SJSA1 (cell line): ENCODE data around the gene FST. TPM values are rescaled to one million over a fixed set of nuclear protein-coding genes. Genes with fewer than 3 reads are reported as not detected.

ENCODE experiments used
- DNase-seq, 2 experiments: peaks; one replicate each; pipeline ENCODE4 v3.0.0-alpha.2; 2015 to 2020; ENCODE audit warnings: low spot score in 2 of 2, low read depth in 1 of 2
- H3K27ac ChIP-seq: fragments of 250-450 bp; sonication (Bioruptor Pico); 2 replicates; pipeline ENCODE4 v1.5.1; 2020; ENCODE audit warnings: mild to moderate bottlenecking, moderate library complexity
- H3K27me3 ChIP-seq: fragments of 250-450 bp; sonication (Bioruptor Pico); replicated peaks from 2 replicates; pipeline ENCODE4 v1.5.1; 2020; ENCODE audit warnings: mild to moderate bottlenecking, moderate library complexity
- H3K36me3 ChIP-seq: fragments of 250-450 bp; sonication (Bioruptor Pico); 2 replicates; pipeline ENCODE4 v1.5.1; 2020; ENCODE audit warnings: mild to moderate bottlenecking
- H3K4me1 ChIP-seq: fragments of 250-450 bp; sonication (Bioruptor Pico); replicated peaks from 2 replicates; pipeline ENCODE4 v1.6.1; 2021; ENCODE audit warnings: mild to moderate bottlenecking
- H3K4me3 ChIP-seq: fragments of 250-450 bp; sonication (Bioruptor Pico); 2 replicates; pipeline ENCODE4 v1.5.1; 2020; ENCODE audit warnings: mild to moderate bottlenecking
- H3K9me3 ChIP-seq: fragments of 250-450 bp; sonication (Bioruptor Pico); replicated peaks from 2 replicates; pipeline ENCODE4 v1.5.1; 2020; ENCODE audit warnings: mild to moderate bottlenecking
- total RNA-seq: library from RNA; depleted of rRNA; stranded (reverse); fragments of >200 nt; shearing (Covaris generic); gene quantifications from 2 replicates; pipeline ENCODE4 v1.2.3, GENCODE V29; 2014

FST gene
- total RNA-seq, 1 experiment from 2014 or later = 11.5 TPM

DNA sequence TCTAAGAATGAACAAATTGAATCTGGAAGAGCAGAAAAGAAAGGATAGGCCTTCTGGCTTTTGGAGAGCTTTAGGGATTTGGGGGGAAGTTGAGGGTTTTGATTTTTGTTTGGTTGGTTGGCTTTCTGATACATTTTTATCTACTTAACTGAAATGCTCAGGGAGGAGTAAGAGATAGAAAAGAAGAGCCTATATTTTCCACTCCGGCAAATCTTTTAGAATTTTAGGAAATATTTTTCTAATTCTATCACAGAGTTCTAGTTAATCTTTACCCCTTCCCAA lies 25.8 kb upstream of the FST start:
- Histone ChIP-seq H3K27me3 (0 out of 2 replicates have a peak, but pooled peaks cover 4% of the 10 kb centered on the region), H3K4me3 (no peak overlapping the region), H3K4me1 (no peaks in the 10 kb centered on the region), H3K36me3 (no peaks in the 10 kb centered on the region), H3K27ac (no peak overlapping the region), H3K9me3 (no peaks in the 10 kb centered on the region)
- DNase-seq = no peak

DNA sequence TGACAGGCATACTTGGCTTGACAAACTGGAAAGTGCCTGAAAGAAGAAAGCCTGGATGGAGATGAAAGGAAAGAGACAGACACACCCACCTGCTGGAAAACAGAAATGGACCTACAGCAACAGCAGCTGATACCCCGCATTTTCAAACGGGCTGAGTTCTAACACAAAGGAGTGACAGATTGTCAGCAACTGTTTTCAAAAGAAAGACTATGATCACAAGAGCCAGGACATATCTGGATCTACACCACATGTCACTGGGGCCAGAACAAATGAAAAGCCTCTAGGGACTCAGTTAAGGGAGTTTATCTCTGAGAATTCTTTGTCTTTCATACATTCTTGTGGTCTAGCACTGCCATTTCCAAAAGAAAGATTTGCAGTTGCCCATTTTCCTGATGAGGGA lies 24.1 kb upstream of the FST start:
- DNase-seq = no peak
- no peaks in the 10 kb centered on the region for H3K36me3 ChIP-seq
- H3K9me3 ChIP-seq = no peaks in the 10 kb centered on the region
- H3K27me3 ChIP-seq = 0 out of 2 replicates have a peak, but pooled peaks cover 4% of the 10 kb centered on the region
- H3K4me1 ChIP-seq = no peaks in the 10 kb centered on the region
- H3K27ac ChIP-seq = no peak overlapping the region
- H3K4me3 ChIP-seq = no peak overlapping the region

DNA sequence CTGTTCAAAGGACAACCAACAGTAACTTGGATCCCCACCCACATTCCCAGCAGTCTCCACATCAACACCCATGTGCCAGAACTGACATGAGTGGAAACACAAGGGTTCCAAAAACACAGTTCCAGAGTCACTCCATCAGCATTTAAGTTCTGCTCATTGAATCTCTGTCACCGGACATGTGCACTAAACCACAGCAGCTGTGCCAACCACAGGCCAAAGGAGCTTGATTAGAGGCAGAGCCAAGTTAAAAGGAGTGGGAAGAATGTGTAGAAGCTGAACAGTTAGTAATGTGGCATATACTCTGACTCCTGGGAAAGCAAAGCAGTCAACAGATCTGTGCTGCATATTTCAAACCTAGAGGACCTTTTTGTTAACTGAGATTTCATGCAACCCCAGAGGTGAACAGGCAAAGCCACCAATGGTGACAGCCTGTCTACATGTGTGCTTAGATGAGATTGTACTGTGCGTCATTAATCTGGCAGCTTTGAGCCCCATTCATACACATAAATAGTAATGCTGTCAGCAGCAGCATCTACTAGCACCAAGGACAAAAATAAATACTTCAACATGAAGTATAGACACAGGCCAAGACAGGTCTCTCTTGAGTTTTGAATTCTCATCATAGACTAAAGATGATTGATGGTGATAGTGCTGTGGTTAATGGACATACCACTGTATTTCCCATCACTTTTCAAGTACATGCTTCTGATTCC lies 16.4 kb upstream of the FST start:
- DNase-seq = no peak
- no peaks in the 10 kb centered on the region for H3K9me3 ChIP-seq
- no peaks in the 10 kb centered on the region for H3K4me1 ChIP-seq
- no peaks in the 10 kb centered on the region for H3K36me3 ChIP-seq
- no peak overlapping the region for H3K27ac ChIP-seq
- no peaks in the 10 kb centered on the region for H3K27me3 ChIP-seq
- no peak overlapping the region for H3K4me3 ChIP-seq

DNA sequence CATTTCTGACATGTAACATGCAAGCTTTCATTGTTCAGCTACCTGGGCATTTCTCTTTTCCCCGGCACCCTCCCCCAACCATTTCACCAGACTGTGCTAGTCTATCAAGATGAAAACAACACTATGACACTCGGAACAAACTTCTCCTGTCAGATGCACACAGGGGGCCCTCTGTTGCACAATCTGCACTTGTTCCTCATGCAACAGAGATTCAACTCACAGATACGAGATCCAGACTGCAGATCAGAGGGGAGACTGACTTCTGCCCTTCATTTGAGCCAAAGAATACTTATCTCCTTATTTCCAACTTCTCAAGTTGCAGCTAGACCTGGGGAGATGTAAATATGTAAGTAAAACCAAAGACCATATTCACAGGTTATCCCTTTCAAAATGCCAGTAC lies 15.7 kb upstream of the FST start:
- no peak overlapping the region for H3K27ac ChIP-seq
- no peaks in the 10 kb centered on the region for H3K9me3 ChIP-seq
- H3K36me3 ChIP-seq = no peaks in the 10 kb centered on the region
- no peaks in the 10 kb centered on the region for H3K27me3 ChIP-seq
- no peaks in the 10 kb centered on the region for H3K4me1 ChIP-seq
- no peak overlapping the region for H3K4me3 ChIP-seq
- no peak for DNase-seq

DNA sequence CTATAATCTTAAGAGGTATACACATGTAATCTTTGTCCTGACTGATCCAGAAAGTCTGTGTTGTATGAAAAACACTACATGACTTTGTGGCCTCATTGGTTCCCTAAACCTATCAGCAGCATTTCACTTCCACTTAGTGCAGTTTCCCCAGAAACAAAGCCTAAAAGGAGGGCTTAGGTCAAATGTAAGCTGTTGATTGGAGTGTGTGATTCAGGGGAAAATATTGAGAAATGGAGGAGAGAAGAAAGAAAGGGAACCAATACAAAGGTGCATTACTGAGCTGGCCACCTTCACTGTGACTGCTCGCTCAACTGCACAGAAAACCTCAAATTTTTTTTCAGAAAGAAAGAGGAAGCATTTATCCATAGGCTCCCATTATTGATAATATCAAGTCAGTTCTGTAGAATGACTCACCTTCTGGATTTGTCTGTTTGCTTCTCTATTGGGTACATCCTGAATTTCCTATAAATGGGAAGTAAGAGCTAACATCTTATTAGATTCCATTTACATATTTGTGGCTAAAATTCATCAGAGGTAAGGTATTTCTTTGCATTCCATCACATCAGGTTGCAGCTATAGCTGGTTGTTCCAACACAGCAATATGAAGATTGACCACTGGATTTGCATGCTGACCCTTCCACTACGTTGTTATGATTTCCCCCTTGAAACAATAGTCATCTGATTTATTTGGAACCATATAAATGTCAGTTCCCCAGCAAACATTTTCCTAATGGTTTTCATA lies 10.3 kb upstream of the FST start:
- Histone ChIP-seq H3K4me3 (no peak overlapping the region), H3K9me3 (no peaks in the 10 kb centered on the region), H3K4me1 (peaks cover 9% of the 10 kb centered on the region; the same call in 1 of the 2 replicates), H3K27me3 (no peaks in the 10 kb centered on the region; the same call in 1 of the 2 replicates), H3K27ac (no peak overlapping the region; the same call in 1 of the 2 replicates), H3K36me3 (no peaks in the 10 kb centered on the region)
- no peak for DNase-seq

DNA sequence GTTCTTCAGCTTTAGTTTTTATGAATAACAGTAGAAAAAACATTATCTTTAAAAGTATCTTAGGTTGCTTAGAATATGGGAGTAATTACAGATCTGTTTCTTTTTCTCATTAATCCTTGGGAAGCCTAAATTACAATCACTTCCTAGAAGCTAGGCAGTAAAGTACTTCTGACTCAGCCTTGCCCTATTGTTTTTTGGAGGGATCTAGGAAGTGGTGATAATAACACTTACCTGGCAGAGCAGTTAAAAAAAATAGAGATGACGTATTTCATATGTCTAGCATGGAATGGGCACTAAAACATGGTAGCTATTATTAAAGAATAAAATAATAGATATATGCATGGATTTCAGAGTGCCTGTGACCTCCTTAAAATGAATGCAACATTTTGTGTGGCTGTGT lies 8.2 kb upstream of the FST start:
- Histone ChIP-seq H3K27me3 (no peaks in the 10 kb centered on the region; the same call in 1 of the 2 replicates), H3K9me3 (no peaks in the 10 kb centered on the region)

DNA sequence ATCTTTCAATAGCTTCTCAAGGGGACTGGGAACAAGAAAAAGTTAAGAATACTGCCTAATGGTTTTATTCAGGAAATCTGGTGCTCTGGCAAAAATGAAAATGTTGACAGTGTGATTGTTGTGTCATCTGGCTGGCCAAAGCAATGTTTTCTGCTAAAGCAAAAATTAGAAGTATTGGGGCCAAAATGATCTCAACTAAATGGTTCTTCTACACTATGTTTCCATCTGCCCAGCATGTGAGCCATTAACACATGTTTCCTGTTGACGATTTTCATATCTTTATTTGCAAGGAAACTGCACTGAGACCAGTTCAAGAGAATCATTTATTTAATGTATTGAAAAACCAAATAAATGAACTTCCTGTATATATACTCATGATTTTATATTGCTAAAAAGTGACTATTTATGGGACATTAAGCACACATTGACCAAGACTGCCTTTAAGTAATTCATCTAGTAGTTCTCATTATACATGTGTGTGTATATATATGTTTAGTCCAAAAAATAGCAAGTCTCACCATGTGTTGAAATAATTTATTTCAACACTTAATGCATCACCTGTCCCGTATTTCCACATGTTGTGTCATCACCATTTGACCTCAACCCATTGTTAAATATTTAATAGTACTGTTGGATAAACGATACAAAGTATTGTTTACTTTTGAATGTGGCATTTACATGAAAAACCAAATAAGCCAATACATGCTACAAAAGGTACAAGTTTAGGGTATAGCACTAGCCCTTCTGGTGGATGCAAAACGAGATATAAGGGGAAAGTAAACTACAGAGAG lies 7.5 kb upstream of the FST start:
- H3K4me3 ChIP-seq = no peak overlapping the region
- no peaks in the 10 kb centered on the region; the same call in 1 of the 2 replicates for H3K27me3 ChIP-seq
- DNase-seq = no peak
- no peaks in the 10 kb centered on the region for H3K9me3 ChIP-seq
- no peaks in the 10 kb centered on the region for H3K36me3 ChIP-seq
- no peak overlapping the region for H3K27ac ChIP-seq
- H3K4me1 ChIP-seq = peaks cover 9% of the 10 kb centered on the region; the same call in 1 of the 2 replicates

More for the DNA sequence above, 8.2 kb upstream of the FST start:
- Histone ChIP-seq H3K4me3 (no peak overlapping the region), H3K4me1 (peaks cover 9% of the 10 kb centered on the region; the same call in 1 of the 2 replicates), H3K27ac (no peak overlapping the region), H3K36me3 (no peaks in the 10 kb centered on the region)
- no peak for DNase-seq

DNA sequence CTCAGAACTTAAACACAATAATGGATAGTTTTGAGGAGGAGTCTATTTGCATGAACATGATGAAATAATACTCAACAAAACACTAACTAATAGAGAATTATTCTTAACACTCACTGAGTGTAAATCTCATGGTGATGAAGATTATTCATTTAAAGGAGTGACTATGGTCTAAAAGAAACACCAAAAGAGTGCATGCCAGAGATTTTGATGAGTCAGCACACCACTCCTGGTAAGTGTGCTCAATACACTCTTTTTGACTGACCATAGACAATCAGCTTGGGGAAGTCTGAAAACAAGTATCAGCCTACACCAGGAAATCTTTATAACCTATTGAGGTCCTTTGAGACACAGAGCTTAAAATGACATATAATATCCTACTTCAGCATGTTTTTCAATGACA lies 6.8 kb upstream of the FST start:
- H3K36me3 ChIP-seq = no peaks in the 10 kb centered on the region
- H3K4me3 ChIP-seq = no peak overlapping the region
- peaks cover 9% of the 10 kb centered on the region; the same call in 1 of the 2 replicates for H3K4me1 ChIP-seq
- no peaks in the 10 kb centered on the region for H3K9me3 ChIP-seq
- no peak for DNase-seq
- H3K27me3 ChIP-seq = no peaks in the 10 kb centered on the region; the same call in 1 of the 2 replicates
- H3K27ac ChIP-seq = no peak overlapping the region

DNA sequence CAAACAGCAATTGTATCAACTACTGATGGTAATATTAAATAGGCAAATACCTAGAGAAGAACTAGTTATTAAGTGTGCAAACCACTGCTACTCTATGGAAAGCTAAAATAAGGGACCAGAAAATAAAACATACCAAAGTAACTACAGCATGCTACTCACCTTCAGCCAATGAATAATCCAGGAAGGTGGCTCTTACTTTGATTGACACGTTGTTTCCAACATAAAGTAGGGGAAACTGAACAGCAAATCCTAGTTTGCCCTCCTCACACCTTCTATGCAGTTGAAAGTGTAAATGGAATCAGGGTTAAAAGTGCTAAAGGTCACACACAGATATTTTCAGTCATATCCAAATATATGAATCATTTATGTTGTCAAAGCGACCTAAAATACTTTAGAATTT lies 5.1 kb upstream of the FST start:
- no peaks in the 10 kb centered on the region for H3K9me3 ChIP-seq
- H3K4me3 ChIP-seq = no peak overlapping the region
- no peaks in the 10 kb centered on the region; the same call in 1 of the 2 replicates for H3K27me3 ChIP-seq
- peaks cover 4% of the 10 kb centered on the region; the same call in 1 of the 2 replicates for H3K4me1 ChIP-seq
- no peak overlapping the region for H3K27ac ChIP-seq
- H3K36me3 ChIP-seq = no peaks in the 10 kb centered on the region
- no peak for DNase-seq

DNA sequence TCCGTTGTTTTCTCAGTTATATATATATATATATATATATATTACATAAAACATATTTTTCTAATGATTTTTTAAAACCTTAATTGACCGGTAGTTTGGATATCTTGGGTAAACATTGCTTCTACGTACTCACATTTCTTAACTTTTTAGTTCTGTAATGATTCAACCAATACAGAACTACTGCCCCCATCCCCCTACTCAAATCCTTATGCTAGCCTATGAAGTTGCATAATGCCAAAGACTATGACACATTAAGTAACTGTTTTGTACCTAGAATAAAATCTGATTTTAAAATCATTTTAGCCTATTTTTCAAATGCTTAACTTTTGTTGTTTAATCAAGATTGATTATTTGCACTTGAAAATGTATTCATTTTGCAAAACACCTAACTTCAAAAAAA lies 4.4 kb upstream of the FST start:
- Histone ChIP-seq H3K9me3 (no peaks in the 10 kb centered on the region), H3K4me3 (no peak overlapping the region), H3K4me1 (0 out of 2 replicates have a peak, but pooled peaks cover 3% of the 10 kb centered on the region), H3K36me3 (no peaks in the 10 kb centered on the region), H3K27ac (no peak overlapping the region), H3K27me3 (no peaks in the 10 kb centered on the region; the same call in 1 of the 2 replicates)
- no peak for DNase-seq

DNA sequence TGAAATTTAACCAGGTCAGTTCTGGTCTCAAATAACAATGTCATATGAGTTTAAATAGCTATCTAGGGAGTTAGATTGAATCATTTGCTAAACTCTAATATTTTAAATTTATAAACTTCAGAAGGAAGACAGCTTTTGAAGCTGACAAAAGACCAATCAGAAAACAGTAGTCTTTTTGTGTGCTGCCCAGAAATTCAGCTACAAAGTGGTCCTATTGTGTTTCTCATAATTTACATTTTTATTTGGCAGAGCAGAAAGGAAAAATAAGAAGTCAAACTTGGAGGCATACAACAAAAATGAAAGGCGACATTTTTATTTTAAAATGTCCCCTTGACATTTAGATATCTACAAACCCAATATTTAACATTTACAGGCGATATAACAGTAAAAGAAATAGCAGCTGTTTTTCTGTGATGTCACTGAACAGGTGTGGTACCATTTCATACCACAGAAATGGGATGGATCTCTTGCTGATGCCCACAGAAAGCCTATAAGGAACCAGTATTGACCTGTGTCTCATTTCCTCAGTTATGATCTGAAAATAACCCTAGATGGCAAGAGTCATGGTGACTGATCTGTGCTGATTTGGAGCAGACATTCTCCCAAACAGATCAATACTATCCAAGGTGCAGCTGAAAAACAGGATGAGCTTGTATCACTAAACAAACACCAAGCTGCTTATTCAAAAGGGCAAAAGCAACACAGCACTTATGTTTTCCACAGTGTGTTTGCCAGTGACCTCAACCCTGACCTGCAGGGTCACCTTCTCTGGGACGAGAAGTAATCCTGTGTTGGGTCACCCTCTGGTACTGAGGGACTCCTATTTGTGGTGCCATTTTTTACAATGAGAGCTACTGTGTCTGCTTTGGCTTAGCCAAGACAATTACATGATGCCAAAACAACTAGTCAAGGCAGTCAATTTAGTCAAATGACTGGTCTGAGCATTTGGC lies 3.6 kb upstream of the FST start:
- DNase-seq = no peak
- no peak overlapping the region for H3K27ac ChIP-seq

DNA sequence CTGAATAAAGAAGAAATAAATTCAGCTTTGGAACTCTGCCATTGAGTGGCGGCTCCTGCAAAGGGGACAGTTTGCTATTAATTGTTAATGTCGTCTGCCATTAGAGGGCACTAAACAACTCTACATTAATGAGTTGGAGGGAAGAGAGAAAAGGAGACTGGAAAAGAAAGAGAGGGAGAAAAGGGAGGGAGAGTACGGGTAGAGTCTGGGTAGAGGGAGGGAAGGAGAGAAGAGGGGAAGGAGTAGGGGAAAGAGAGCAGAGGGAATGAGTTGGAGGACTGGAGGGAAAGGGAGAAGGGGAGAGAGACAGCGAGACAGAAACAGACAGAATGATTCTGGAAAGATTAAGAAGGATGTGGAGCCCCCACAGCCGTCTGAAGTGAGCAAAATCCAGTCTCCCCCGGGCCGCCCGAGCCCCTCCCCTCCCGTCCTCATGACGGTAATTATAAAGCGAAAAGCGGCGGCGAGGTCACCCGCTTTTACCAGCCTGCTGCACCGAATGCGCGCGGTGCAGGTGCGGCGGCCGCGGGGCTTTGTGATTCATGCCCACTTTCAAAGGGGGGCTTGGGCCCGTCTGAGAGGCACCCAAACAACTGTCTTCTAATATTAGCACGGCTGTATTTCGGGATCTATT lies 1.9 kb upstream of the FST start:
- Histone ChIP-seq H3K27ac (no peak overlapping the region), H3K4me3 (peak overlapping the region; percentile 26), H3K27me3 (no peaks in the 10 kb centered on the region; the same call in 1 of the 2 replicates), H3K4me1 (peaks cover 8% of the 10 kb centered on the region; the same call in 1 of the 2 replicates), H3K9me3 (no peaks in the 10 kb centered on the region), H3K36me3 (no peaks in the 10 kb centered on the region)
- DNase-seq = peak in 1 of 2 experiments; percentile 62

More for the DNA sequence above, 3.6 kb upstream of the FST start:
- Histone ChIP-seq H3K9me3 (no peaks in the 10 kb centered on the region), H3K4me3 (no peak overlapping the region), H3K36me3 (no peaks in the 10 kb centered on the region), H3K4me1 (0 out of 2 replicates have a peak, but pooled peaks cover 3% of the 10 kb centered on the region), H3K27me3 (no peaks in the 10 kb centered on the region; the same call in 1 of the 2 replicates)
